WERI-Rb-1 (cell line): ENCODE measurements around the gene CHKA.

Experiments
- DNase-seq: peaks from one replicate; pipeline ENCODE4 v3.0.0-alpha.2; 2020
- H3K27ac ChIP-seq: fragments of 250-450 bp; sonication (Bioruptor Pico); 2 replicates; pipeline ENCODE4 v1.5.1; 2020; ENCODE audit warnings: mild to moderate bottlenecking, moderate library complexity
- H3K27me3 ChIP-seq: fragments of 250-450 bp; sonication (Bioruptor Pico); 2 replicates; pipeline ENCODE4 v1.5.1; 2021; ENCODE audit warnings: mild to moderate bottlenecking, low read depth, moderate library complexity; ENCODE audit not compliant: insufficient read depth, severe bottlenecking
- H3K36me3 ChIP-seq: fragments of 250-450 bp; sonication (Bioruptor Pico); 2 replicates; pipeline ENCODE4 v1.5.1; 2020; ENCODE audit warnings: mild to moderate bottlenecking, moderate library complexity
- H3K4me3 ChIP-seq: 2 replicates; pipeline ENCODE4 v1.5.1; 2011; ENCODE audit warnings: low read depth, mild to moderate bottlenecking, control low read depth, low read length
- H3K9me3 ChIP-seq: fragments of 250-450 bp; sonication (Bioruptor Pico); 2 replicates; pipeline ENCODE4 v1.5.1; 2021; ENCODE audit warnings: mild to moderate bottlenecking, moderate library complexity; ENCODE audit not compliant: severe bottlenecking
- CTCF ChIP-seq: IDR thresholded peaks from 2 replicates; pipeline ENCODE4 v1.5.1; 2011; ENCODE audit warnings: low read depth, mild to moderate bottlenecking, control low read depth, inconsistent platforms, low read length

Gene CHKA

DNA sequence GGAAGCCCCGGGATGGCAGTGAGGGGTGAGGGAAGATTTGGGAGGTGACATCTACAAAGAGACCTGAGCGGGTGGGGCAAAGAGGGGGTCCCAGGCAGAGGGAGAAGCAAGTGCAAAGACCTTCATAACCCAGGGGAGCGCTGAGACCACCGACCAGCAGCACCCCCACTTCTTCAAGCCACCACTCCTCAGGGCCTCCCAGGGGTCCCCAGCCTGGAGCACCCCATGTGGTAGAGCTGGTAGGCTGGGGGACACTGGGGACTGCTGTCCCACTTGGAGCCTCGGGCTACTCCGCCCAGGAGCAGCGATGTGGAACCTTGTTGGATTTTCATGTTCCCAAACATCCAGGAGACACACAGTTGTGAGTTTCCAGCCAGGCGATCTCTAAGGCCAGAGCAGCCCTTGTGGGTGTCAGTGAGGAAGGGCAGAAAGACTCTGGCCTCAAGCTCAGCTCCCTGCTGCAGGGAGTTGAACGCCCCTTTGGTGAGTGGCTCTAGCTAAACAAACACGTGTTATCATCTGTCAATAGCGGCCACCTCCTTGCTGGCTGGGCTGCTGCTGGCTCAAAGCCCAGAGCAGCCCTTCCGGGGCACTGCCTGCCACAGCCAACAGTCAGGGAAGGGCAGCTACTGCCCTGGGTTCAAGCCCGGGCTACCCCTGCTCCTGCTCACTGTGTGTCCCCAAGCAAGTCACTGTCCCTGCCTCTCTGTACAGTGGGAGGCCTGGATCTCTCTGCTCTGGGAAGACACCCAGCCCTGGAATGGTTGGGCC, 25.7 kb upstream of the CHKA start:
- H3K36me3 ChIP-seq, result no peaks in the 10 kb centered on the region
- H3K9me3 ChIP-seq, result no peaks in the 10 kb centered on the region
- no peak overlapping the region for H3K27ac ChIP-seq
- no peak for DNase-seq
- no peaks in the 10 kb centered on the region for H3K27me3 ChIP-seq
- H3K4me3 ChIP-seq, result no peak overlapping the region
- no peak for TF ChIP-seq CTCF

DNA sequence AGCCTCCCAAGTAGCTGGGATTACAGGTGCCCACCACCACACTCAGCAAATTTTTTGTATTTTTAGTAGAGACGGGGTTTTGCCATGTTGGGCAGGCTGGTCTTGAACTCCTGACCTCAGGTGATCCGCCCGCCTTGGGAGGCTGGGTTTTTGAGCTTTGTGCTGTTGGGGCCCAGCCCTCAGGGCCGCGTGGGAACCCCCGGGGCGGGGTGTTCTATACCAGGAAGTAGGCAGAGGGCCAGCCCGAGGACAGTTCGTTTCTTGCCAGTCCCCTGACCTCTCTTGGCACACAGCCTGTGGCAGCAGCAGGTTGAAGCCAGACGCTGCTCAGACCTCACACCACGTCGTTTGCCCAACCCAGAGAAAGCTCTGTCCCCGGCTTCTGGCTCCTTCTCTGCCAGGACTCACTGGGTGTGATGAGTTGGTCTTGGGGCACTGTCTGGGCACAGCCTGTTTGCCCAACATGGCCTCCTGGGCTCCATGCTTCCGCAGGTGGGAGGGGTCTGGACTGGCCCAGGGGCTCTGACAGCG, 24.9 kb upstream of the CHKA start:
- H3K4me3 ChIP-seq, result no peak overlapping the region
- no peak overlapping the region for H3K27ac ChIP-seq
- DNase-seq, result no peak
- H3K27me3 ChIP-seq, result no peaks in the 10 kb centered on the region
- no peaks in the 10 kb centered on the region for H3K9me3 ChIP-seq
- no peaks in the 10 kb centered on the region for H3K36me3 ChIP-seq
- no peak for TF ChIP-seq CTCF

- Histone ChIP-seq H3K9me3 (no peaks in the 10 kb centered on the region), H3K27ac (no peak overlapping the region), H3K4me3 (no peak overlapping the region), H3K27me3 (no peaks in the 10 kb centered on the region), H3K36me3 (no peaks in the 10 kb centered on the region)
- TF ChIP-seq CTCF, result no peak
- DNase-seq, result no peak
These were observed 24.1 kb upstream of the CHKA start for GRCh38 chr11:68145120-68145866.

DNA sequence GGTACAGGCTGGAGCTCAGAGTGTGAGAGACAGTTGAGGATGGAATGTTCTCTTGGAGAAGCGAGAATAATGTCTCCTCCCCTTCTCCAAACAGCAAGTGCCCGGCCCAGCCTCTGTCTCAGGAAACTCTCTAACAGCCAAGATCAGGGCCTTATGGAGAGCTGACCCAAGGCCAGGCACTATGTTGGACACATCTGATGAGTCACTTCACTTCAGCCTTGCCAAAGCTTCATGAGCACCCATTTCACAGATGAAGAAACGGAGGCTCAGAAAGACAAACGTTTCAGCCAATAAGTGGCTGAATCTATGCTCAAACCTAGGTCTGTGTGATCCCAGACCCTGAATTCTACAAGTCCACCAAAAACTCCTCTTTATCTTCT, 22.1 kb upstream of the CHKA start:
- no peak for DNase-seq
- Histone ChIP-seq H3K36me3 (no peaks in the 10 kb centered on the region), H3K27me3 (no peaks in the 10 kb centered on the region), H3K9me3 (no peaks in the 10 kb centered on the region), H3K27ac (no peak overlapping the region), H3K4me3 (no peak overlapping the region)
- no peak for TF ChIP-seq CTCF

- no peak for TF ChIP-seq CTCF
- H3K36me3 ChIP-seq, result no peaks in the 10 kb centered on the region
- DNase-seq, result no peak
- no peak overlapping the region for H3K4me3 ChIP-seq
- no peaks in the 10 kb centered on the region for H3K9me3 ChIP-seq
- no peaks in the 10 kb centered on the region for H3K27me3 ChIP-seq
- no peak overlapping the region for H3K27ac ChIP-seq
These were observed 21.5 kb upstream of the CHKA start for GRCh38 chr11:68142441-68143309.
